DOHH2 (cell line): ENCODE data around the gene ADAMTS15.

Experiments
- H3F3A ChIP-seq: fragments of 200-600 bp; sonication (generic), shearing (Covaris generic); 2 replicates; pipeline ENCODE4 v1.6.0; 2016; ENCODE audit warnings: antibody characterized with exemption, mild to moderate bottlenecking; ENCODE audit not compliant: control insufficient read depth, insufficient read depth
- H3K27ac ChIP-seq: fragments of 200-600 bp; sonication (generic); 2 replicates; pipeline ENCODE4 v1.5.1; 2014; ENCODE audit warnings: low read depth, mild to moderate bottlenecking, low read length, moderate library complexity
- H3K27me3 ChIP-seq: fragments of 200-600 bp; sonication (generic); 2 replicates; pipeline ENCODE4 v1.6.1; 2014; ENCODE audit warnings: mild to moderate bottlenecking, low read length, mixed read lengths; ENCODE audit not compliant: control insufficient read depth
- H3K36me3 ChIP-seq: fragments of 200-600 bp; sonication (generic); 2 replicates; pipeline ENCODE4 v1.6.1; 2014; ENCODE audit warnings: mild to moderate bottlenecking, low read length, moderate library complexity, mixed read lengths; ENCODE audit not compliant: control insufficient read depth
- H3K4me1 ChIP-seq: fragments of 200-600 bp; sonication (generic); 2 replicates; pipeline ENCODE4 v1.6.1; 2014; ENCODE audit warnings: mild to moderate bottlenecking, low read length, mixed read lengths; ENCODE audit not compliant: control insufficient read depth
- H3K4me2 ChIP-seq: fragments of 200-600 bp; sonication (generic); 2 replicates; pipeline ENCODE4 v1.6.0; 2014; ENCODE audit warnings: mild to moderate bottlenecking, low read length, moderate library complexity
- H3K4me3 ChIP-seq: fragments of 200-600 bp; sonication (generic); 2 replicates; pipeline ENCODE4 v1.5.1; 2014; ENCODE audit warnings: mild to moderate bottlenecking, low read length, mixed read lengths
- H3K79me2 ChIP-seq: fragments of 200-600 bp; sonication (generic); 2 replicates; pipeline ENCODE4 v1.6.1; 2014; ENCODE audit warnings: mild to moderate bottlenecking, low read length, mixed read lengths; ENCODE audit not compliant: control insufficient read depth
- H3K9me2 ChIP-seq: fragments of 200-600 bp; sonication (generic); replicated peaks from 2 replicates; pipeline ENCODE4 v1.6.1; 2014; ENCODE audit warnings: mild to moderate bottlenecking, low read length, mixed read lengths; ENCODE audit not compliant: control insufficient read depth
- H3K9me3 ChIP-seq: fragments of 200-600 bp; sonication (generic); 2 replicates; pipeline ENCODE4 v1.6.1; 2014; ENCODE audit warnings: antibody characterized with exemption, low read length, mixed read lengths; ENCODE audit not compliant: control insufficient read depth, insufficient read depth
- H4K20me1 ChIP-seq: fragments of 200-600 bp; sonication (generic); 2 replicates; pipeline ENCODE4 v1.6.0; 2014; ENCODE audit warnings: low read depth, mild to moderate bottlenecking, antibody characterized with exemption, low read length, moderate library complexity; ENCODE audit not compliant: control insufficient read depth, insufficient read depth
- EZH2phosphoT487 ChIP-seq: fragments of 200-600 bp; sonication (generic); IDR thresholded peaks from 2 replicates; pipeline ENCODE4 v1.6.1; 2017; ENCODE audit warnings: borderline replicate concordance, mild to moderate bottlenecking, antibody characterized with exemption, low read length, moderate library complexity, mixed read lengths
- TF ChIP-seq, protein P1 (sequence below): fragments of 200-600 bp; sonication (generic); IDR thresholded peaks from one replicate; pipeline ENCODE4 v1.5.1; 2014; ENCODE audit warnings: antibody characterized with exemption, mild to moderate bottlenecking, low read depth, low read length; ENCODE audit not compliant: poor library complexity, severe bottlenecking

ADAMTS15 gene, protein sequence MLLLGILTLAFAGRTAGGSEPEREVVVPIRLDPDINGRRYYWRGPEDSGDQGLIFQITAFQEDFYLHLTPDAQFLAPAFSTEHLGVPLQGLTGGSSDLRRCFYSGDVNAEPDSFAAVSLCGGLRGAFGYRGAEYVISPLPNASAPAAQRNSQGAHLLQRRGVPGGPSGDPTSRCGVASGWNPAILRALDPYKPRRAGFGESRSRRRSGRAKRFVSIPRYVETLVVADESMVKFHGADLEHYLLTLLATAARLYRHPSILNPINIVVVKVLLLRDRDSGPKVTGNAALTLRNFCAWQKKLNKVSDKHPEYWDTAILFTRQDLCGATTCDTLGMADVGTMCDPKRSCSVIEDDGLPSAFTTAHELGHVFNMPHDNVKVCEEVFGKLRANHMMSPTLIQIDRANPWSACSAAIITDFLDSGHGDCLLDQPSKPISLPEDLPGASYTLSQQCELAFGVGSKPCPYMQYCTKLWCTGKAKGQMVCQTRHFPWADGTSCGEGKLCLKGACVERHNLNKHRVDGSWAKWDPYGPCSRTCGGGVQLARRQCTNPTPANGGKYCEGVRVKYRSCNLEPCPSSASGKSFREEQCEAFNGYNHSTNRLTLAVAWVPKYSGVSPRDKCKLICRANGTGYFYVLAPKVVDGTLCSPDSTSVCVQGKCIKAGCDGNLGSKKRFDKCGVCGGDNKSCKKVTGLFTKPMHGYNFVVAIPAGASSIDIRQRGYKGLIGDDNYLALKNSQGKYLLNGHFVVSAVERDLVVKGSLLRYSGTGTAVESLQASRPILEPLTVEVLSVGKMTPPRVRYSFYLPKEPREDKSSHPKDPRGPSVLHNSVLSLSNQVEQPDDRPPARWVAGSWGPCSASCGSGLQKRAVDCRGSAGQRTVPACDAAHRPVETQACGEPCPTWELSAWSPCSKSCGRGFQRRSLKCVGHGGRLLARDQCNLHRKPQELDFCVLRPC

DNA sequence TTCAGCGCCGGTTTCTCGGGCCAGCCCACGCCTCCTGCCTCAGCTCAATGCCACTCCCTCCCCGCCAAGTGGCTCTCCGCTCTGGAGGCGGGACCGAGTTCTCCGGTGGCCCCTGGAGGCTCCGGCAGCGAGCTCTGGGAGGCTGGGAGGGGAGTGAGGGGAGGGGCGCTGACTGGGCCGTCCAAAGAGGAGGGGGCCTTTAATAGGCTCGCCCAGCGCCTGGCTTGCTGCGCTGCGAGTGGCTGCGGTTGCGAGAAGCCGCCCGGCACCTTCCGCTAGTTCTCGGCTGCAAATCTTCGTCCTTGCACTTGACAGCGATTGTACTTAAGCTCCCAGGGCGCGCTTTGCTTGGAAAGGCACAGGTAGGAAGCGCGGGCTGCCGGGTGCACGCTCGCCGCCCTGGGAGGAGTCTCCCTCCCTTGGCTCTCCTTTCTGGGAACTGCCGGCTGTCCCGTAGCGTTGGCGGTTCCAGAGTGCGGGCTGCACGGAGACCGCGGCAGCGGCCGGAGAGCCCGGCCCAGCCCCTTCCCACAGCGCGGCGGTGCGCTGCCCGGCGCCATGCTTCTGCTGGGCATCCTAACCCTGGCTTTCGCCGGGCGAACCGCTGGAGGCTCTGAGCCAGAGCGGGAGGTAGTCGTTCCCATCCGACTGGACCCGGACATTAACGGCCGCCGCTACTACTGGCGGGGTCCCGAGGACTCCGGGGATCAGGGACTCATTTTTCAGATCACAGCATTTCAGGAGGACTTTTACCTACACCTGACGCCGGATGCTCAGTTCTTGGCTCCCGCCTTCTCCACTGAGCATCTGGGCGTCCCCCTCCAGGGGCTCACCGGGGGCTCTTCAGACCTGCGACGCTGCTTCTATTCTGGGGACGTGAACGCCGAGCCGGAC, at the start of gene ADAMTS15:
TSS of gene ADAMTS15 (plus strand) at position 230 of the 894 bp plus-strand sequence. CDS start at position 559, 329 bp downstream.
- Histone ChIP-seq H3K4me2 (no peak within 1 kb of the TSS), H4K20me1 (no peaks in the 10 kb centered on the region), H3F3A (no peaks in the 10 kb centered on the region), H3K9me2 (no peaks in the 10 kb centered on the region), H3K9me3 (no peaks in the 10 kb centered on the region), H3K27ac (no peak within 1 kb of the TSS), H3K79me2 (no peaks in the 10 kb centered on the region), H3K27me3 (no peaks in the 10 kb centered on the region), H3K36me3 (no peaks in the 10 kb centered on the region), H3K4me1 (no peaks in the 10 kb centered on the region), H3K4me3 (no peak within 1 kb of the TSS)
- no peak for TF ChIP-seq EZH2phosphoT487
- TF ChIP-seq, protein P1, sequence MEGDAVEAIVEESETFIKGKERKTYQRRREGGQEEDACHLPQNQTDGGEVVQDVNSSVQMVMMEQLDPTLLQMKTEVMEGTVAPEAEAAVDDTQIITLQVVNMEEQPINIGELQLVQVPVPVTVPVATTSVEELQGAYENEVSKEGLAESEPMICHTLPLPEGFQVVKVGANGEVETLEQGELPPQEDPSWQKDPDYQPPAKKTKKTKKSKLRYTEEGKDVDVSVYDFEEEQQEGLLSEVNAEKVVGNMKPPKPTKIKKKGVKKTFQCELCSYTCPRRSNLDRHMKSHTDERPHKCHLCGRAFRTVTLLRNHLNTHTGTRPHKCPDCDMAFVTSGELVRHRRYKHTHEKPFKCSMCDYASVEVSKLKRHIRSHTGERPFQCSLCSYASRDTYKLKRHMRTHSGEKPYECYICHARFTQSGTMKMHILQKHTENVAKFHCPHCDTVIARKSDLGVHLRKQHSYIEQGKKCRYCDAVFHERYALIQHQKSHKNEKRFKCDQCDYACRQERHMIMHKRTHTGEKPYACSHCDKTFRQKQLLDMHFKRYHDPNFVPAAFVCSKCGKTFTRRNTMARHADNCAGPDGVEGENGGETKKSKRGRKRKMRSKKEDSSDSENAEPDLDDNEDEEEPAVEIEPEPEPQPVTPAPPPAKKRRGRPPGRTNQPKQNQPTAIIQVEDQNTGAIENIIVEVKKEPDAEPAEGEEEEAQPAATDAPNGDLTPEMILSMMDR, result no peak

DNA sequence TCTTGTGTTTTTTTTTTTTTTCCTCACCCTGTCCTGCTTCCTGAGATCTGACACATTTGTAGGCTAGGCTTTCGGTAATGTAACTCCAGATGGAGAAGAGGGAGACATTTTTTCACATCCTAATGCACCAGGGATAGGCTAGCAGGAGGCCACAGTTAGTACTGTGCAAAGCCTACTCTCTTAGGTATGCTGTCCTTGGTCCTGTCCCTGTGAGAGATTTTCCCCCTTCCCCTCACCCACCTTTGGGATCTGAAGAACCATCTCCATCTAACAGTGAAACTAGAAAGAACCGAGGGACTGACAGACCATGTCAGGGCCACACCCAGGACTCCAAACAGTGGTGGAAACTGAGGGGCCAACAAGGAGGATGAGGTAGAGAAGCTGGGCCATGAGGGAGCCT, 49.2 kb upstream of the ADAMTS15 start:
- H3K4me3 ChIP-seq, result no peak overlapping the region
- no peaks in the 10 kb centered on the region for H3F3A ChIP-seq
- no peak for TF ChIP-seq EZH2phosphoT487
- TF ChIP-seq, protein P1, result no peak
- H3K36me3 ChIP-seq, result no peaks in the 10 kb centered on the region
- H3K27me3 ChIP-seq, result peaks cover 7% of the 10 kb centered on the region
- no peaks in the 10 kb centered on the region for H3K9me2 ChIP-seq
- H3K9me3 ChIP-seq, result no peaks in the 10 kb centered on the region
- H3K27ac ChIP-seq, result no peak overlapping the region
- H4K20me1 ChIP-seq, result no peaks in the 10 kb centered on the region
- H3K4me2 ChIP-seq, result no peak overlapping the region
- peaks cover 7% of the 10 kb centered on the region; the same call in 1 of the 2 replicates for H3K4me1 ChIP-seq
- no peaks in the 10 kb centered on the region for H3K79me2 ChIP-seq

DNA sequence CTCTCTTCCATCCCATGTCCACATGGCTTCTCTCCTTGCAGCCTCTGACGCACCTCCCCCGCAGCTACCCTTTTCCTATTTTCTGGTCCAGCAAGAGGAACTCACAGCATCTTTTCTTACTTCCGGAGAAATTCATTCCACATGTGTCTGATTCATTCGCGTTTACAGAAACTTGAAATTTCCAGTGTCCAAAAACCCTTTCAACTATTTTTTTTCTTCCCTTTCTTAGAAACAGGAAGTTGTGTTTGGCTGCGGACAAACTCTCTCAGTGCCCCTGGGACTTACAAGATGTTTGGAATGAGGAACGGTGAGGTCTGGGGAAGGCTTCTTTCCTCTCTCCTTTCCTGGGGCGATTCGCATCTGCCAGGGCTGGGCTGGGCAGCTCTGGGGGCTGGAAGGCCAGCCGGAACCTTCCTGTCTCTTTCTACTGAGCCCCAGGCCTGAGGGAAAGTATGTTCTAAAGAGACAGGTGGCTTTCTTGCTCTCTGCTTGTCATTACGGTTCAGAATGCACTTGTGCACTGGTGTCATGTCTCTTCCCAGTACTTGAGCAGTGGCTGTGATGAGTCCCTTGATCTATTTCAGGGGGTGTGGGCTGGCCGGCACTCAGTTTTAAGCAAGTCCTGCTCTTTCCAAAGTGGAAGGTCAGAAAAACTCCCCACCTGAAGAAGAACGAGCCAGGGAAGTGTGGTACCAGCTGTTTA, 47.5 kb upstream of the ADAMTS15 start:
- H3K27me3 ChIP-seq, result peaks cover 7% of the 10 kb centered on the region
- TF ChIP-seq, protein P1, result no peak
- no peak for TF ChIP-seq EZH2phosphoT487
- H3K4me2 ChIP-seq, result no peak overlapping the region
- H4K20me1 ChIP-seq, result no peaks in the 10 kb centered on the region
- H3F3A ChIP-seq, result no peaks in the 10 kb centered on the region
- no peaks in the 10 kb centered on the region for H3K9me2 ChIP-seq
- no peak overlapping the region for H3K4me3 ChIP-seq
- H3K9me3 ChIP-seq, result no peaks in the 10 kb centered on the region
- peaks cover 7% of the 10 kb centered on the region; the same call in 1 of the 2 replicates for H3K4me1 ChIP-seq
- H3K27ac ChIP-seq, result no peak overlapping the region
- no peaks in the 10 kb centered on the region for H3K79me2 ChIP-seq
- H3K36me3 ChIP-seq, result no peaks in the 10 kb centered on the region
